GM10847 (cell line): ENCODE results near the gene LDB2.

ENCODE experiments used
- POLR2A ChIP-seq: IDR thresholded peaks from 2 replicates; pipeline ENCODE4 v1.6.1; 2011; ENCODE audit not compliant: insufficient read length; ENCODE audit errors: extremely low read depth

Gene LDB2

DNA sequence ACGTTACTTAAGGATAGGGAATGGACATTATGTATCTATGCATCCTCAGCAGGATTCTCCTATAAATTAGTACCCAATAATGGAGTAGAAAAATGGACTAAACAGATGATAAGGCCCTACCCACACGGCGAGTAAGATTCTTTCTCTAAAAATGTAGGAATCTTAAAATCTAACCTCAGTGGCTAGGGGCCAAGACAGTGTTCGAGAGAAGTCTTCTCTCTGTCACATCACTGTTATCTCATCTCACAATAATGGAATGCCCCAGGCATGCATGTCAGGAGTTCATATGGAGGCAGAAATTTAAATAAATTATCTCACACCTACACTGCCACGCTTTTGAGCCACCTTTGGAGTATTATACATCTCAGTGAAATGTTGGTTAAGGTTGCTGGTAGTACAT lies 132.9 kb downstream of the LDB2 start:
- no peak for TF ChIP-seq POLR2A

DNA sequence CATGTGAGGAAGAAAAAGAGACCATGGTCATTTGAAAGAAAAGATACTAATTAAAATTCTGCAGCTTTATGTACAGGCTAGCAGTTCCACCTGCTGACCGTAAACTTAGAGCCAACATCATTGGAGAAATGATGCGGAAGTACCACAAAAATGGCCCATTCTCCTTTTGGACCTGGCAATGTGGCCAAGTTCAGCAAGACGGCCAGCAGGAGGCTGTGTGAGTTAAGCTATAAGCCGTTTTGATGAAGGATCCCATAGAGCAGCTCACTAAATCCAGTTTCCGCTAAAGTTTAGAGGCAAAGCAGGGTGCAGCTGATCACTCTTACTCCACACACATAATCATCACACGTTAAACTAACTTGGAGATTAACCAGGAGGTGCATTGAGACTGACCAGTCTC lies 133.8 kb downstream of the LDB2 start:
- no peak for TF ChIP-seq POLR2A

DNA sequence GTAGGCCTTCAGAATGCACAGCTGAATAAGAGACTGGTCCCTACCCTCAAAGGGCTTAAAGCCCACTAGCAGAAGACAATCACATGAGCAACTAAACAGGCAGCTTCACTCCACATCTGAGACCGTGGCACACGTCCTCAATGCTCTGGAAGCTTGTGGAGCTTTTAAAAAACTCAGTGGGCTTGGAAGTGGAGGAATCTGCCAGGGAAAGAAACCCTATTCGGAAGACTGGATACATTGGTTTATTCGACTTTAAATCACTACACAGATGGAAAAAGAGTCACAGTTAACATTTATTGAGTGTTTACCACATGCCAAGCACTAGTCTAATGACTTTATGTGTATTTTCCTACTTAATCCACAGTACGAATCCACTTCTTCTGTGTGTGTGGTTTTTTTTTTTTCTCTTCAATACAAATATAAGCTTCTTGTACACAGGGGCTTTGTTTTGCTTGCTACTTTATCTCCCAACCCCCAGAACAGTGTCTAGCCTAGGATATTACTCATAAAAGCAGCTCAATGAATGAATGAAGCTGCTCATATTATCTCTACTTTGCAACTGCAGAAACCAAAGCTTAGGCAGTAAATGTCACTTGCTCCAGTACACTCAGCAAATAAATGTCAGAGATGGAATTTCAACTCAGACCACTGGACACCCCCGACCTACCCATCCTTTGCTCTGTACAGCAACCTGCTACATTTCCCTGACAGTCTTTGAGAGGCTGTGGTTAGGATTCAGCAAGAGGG lies 137.7 kb downstream of the LDB2 start:
- no peak for TF ChIP-seq POLR2A

DNA sequence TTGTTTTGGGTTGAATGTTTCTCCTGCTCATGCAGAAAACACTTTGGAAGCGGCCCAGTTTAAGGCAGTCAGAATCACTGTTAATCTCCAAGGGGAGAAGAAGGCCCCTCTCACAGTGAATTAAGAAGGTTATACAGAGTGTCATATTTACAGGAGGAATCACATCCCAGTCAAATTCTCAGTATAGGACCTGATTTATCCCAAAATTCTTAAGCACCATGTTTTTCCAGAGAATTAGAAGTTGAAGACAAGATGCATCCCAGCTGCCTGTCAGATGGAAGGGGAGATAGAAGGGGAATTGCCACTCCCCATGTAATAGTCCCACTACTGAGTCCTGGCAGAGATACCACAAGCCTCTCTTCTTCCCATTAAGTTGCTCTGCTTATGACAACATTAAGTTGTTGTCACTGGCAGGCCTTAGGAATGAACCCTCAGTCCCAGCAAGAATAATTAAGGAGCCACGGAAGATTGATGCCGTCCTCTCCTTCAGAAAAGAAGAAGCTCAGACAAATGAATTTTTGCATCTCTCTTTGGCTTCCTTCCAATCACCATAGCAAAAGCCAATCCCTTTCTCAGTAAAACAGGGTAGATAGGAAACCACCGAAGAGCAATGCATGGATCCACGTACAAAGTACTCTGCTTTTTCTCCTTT lies 138.4 kb downstream of the LDB2 start:
- no peak for TF ChIP-seq POLR2A

DNA sequence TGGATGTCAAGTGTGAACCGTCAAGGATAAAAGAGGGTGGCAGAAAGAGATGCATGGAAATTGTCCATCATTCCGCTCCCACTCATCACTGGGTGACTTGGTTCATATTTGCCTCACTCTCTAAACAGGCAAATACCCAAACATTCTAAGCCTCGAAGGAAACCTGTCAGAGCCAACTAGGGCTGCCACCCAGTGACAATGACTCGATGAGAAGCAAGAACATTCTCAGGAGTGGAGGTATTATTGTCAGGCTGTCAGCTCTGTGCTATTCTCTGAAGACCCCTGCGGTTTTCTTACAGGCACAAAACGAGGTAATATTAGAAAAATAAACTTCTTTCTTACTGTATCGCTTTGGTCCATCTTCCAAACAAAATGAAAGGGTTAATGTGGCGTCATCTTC lies 139.6 kb downstream of the LDB2 start:
- no peak for TF ChIP-seq POLR2A

DNA sequence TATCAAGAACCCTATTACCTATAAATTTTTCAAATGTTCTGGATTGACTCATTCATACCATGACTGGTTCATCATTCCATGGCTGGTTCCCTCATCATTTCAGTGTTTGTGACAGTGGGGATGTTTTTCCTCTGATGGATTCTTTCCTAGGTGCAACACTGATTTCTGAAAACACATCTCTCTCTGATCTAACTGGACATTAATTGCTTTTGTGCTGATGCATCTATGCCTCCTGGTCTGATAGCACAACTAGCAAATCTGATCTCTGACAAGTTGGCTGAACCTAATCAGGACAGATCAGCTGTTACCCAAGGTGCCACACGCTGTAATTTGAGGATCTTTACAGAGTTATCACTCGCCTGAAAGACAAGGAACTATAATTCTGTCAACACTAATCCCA lies 140.2 kb downstream of the LDB2 start:
- no peak for TF ChIP-seq POLR2A

DNA sequence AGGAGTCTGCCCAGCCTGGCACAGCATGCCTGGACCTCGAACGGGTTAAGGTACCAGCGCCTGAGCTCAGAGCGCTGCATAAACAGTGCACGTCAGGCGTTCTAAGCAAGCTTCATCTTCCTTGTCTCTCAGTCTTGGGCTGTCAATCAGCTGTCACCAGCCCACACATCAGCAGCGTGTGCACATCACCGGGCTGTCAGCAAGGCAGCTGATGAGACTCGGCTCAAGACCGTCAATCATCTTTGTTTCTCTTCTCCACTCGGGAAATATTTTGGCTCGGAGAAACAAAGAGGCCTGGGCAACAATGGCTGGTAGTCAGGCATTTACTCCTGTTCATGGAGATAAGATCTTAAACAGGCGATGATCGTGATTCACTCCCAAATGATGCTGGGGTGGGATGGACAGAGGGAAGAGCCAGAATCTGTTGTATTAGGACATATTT lies 141.3 kb downstream of the LDB2 start:
- no peak for TF ChIP-seq POLR2A

DNA sequence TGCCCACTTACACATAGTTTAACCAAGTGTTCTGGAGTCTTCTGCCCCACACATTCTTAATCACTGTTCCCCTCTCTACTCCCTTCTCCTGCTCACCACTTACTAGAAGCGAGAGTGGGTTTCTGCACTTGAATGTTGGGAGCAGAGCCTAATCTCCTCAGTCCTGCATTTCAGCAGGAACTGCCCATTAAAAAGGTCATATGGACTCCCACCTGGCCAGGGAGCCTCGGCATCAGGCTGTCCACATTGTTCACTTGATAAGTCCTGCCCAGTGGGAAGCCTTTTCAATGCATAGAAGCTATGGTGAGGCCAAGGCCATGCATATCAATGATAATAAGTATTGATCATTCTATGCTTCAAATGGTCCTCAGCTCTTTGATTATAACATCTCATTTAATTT lies 144.3 kb downstream of the LDB2 start:
- no peak for TF ChIP-seq POLR2A

DNA sequence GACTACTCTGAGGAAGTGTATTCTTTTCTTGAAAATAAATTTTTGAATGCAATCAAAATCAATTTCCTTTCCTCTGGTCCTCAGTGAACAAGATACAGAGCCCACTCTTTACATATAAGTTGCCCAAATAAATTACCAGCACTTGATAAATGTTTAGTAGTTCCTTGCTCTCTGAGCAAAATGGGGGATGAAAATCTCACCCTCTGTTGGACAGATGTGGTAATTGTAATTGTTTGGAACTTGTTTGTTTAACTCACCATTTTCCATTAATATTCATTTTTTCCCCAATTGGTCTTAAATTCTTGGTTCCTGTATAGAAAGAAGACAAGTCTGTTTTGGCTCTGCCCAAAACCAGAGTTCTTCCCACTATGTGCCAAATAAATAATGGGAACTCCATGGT lies 146.3 kb downstream of the LDB2 start:
- no peak for TF ChIP-seq POLR2A

DNA sequence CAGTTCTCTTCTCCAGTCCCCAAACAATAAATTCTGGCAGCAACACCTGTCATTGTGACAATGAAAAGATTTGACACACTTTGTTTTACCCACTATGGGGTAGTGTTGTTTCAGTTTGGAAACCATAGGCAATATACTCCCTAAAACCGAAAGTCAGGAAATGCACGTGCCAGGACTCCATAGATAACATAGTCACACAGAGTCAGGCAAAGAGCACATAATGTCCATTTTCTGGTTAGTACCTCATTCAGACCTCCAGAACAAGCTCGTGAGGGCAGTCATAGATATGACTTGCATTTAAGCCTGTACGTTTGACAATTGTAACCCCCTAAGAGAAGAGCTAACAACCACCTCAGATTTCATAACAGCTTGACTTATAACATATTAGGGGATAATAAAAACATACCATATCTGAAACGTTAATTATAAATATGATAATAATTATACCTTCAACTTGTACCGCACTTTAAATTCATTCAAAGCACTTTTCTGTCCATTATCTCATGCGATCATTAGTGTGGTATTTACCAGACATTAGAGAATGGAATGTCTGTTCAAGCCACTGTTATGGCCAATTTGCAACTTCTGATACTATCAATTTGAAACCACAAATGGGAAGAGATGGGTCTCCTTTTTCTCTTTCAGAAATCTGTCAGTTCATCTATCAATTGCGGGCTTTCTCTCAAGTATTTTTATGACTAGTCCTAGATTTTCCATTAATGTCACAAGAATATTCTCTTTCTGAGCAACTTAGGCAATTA lies 147.4 kb downstream of the LDB2 start:
- TF ChIP-seq POLR2A = no peak

DNA sequence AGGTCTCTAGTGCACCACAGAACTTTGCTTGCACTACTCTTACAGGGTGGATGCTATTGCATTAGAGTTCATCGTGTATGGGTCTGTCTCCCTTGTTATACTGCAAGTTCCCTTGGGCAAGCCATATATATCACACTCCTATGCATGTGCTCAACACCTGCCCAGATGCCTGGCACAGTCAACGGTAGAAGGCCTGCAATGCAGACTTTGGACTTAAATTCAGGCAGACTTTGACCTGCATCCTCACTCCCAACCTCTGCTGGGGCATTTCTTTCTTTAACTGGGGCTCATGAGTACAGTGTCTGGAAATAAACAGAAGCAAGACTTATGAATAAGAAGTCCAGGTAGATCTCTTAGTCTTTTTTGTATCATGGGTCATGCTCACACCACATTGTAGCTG lies 148.2 kb downstream of the LDB2 start:
- no peak for TF ChIP-seq POLR2A

DNA sequence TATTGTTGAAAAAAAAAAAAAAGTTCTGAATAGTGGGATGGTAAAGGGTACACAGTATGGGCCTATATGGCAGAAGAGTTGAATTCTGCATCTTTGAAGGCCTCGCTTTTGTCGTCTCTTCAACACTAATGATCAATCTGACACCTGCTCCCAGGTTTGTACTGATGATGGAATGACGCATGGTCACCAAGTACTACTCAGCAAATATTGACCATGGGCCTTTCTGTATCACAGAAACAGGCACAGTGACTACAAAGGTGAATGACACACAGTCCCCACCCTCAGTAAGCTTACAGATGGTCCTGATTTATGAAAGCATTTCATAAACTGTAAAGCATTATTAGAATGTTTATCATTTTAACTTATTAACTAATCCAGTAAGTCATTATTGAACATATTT lies 152.6 kb downstream of the LDB2 start:
- no peak for TF ChIP-seq POLR2A

DNA sequence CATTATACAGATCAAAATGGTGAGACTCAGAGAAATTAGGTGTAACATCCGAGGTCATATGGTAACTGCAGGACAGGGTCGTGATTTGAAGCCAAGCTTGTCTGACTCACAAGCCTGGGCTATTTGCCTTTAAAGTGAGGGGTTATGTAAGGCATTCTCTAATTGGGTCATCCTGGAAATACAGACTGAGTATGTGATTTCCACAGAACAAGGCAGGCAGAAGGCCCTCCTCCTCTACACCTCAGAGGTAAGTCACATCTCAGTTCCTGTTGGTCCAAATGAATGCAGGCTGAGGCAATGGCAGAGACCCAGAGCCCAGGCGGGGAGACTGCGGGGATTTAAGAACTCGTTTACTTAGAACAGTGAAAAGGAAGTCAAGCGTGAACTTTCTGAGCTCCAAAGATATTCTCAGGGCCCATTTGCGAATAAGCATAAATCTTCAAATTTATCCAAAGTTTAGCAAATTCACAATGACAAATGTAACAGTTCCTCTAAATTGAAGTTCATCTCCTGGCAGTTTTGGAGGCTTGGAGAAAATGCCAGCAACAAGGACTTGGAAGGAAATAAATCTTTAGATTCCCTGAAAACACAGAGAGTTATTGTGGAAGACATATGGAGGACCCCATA lies 153.3 kb downstream of the LDB2 start:
- no peak for TF ChIP-seq POLR2A

DNA sequence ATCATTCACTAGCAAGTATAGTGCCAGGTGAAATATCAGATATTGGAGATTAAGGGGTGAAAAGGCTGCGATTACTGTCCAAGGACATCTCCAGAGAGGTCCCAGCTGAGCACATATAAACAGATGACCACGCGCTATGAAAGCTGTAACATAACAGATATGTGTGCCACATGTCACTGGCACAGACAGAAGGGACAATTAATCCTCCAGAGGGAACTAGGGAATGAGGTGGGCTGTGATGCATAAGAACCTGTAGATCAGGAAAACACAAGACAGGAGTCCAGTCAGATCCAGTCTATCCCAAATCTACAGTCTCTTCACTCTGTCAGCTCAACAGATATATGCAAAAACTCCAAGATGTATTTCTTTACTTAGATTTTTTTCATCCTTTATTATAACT lies 157.2 kb downstream of the LDB2 start:
- TF ChIP-seq POLR2A = no peak

DNA sequence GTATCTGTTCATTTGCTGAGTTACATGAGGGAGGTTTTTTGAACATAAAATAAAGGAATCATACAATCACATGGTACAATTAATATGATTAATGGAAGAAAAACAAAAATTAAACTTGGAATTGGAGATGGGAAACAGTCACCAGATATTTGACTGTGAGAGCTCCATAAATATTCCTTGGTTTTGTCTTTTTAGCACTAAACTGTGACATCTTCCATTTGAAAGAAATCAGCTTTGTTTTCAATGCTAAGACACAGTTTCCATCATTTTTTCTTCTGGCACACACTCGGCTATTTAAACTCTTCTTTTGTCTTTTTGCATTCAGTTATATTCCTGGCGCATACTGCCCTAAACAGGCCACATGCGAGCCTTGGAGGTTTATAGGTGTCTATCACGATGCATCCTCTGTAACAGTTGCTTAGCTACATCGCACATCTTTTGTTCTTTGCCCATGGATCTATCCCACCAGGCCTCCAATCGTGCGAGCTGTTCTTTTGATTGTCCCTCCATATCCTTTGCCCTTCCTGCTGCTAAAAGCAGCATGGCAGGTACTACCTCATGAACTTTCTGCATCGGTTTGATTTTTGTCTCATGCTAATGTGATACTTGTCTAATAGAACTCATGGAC lies 158.3 kb downstream of the LDB2 start:
- no peak for TF ChIP-seq POLR2A
